HG03565 (cell line): ENCODE measurements around the gene LKAAEAR1.
"Not testable (repeated sequence)": the region's sequence is repeated elsewhere in the genome, so short reads cannot be mapped to it uniquely, and the experiment has no call there.

Source experiments
- ATAC-seq: cut with Tn5 transposase; IDR thresholded peaks from one replicate; pipeline ENCODE4 v1.9.1; 2021; ENCODE audit warnings: mild to moderate bottlenecking, moderate library complexity; ENCODE audit not compliant: unreplicated experiment

LKAAEAR1 gene

DNA sequence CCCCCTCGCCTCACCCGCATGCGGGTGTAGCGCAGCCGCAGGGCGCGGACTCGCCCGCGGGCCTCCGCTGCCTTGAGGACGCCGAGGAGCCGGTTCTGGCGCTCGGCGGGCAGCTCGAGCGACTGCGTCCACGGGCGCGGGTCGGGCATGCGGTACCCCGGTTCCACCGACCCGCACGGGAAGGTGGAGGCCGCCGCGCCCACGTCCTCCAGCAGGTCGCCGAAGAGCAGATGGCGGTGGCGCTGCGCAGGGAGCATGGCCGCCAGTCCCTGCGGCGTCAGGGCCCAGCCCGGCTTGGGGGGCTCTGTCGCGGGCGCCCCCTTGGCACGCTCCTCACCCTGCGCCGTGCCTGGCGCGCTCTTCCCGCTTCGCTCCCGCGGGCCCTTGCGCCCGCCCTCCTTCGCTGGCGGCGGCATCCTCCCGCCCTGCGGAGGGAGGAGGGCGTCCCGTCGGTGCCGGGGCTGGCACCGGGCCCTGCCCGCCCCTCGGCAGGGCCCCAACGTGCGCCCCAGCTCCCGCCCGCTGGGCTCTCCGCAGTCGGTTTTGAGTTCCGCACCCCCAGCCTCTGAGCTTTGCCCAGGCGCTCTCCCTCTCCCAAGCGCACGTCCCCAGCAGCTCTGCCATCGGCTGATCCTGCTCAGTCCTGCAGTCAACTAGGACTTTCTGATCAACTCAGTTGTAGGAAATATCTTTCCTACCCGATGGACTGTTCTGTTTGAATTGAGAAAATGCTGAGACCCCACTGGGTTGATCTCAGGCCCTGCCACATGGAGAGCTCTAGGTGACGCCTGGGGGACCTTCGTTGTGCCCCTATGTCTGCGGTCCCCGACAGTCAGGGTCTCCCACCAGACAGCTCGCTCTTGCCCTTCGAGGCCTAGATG, at the start of gene LKAAEAR1:
Gene LKAAEAR1 (minus strand): TSS at position 595 of the 881 bp plus-strand sequence. CDS start 179 bp downstream, at position 416.
- no peak for ATAC-seq

DNA sequence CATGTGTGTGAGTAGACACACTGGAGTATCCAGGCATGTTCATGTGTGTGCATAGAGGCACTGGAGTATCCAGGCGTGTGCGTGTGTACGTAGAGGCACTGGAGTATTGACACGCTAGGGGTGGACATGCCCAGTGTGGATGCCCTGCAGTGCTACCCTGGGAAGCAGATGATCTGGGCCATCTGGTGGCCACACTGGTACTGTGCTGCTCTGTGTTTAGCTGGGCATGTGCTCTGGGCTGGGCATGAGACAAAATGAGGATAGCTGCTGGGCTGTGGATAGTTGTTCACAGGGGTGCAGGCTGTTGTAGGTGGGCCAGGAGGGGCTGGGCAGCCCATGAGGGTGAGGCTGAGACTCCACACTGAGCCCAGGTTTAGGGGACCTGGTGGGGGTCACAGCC, 47.2 kb upstream of the LKAAEAR1 start:
- ATAC-seq, result no peak

DNA sequence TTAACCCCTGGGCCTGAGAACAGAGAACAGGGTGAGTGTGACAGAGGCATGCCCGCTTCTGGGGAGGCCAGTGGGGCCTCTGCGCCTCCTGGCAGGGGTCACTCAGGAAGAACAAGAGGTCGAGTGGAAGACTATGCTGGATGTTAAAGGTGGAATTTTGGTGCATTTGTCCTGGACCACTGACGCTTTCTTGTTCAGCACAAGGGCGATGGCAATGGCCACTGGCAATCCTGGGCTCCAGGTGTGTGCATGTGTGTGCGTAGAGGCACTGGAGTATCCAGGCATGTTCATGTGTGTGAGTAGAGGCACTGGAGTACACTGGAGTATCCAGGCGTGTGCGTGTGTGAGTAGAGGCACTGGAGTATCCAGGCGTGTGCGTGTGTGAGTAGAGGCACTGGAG, 46.7 kb upstream of the LKAAEAR1 start:
- no peak for ATAC-seq

- ATAC-seq, result no peak
Measured at GRCh38 chr20:64130271-64130670, 46.1 kb upstream of the LKAAEAR1 start.

- no peak for ATAC-seq
Measured at GRCh38 chr20:64129146-64129782, 45.1 kb upstream of the LKAAEAR1 start.

- ATAC-seq, result not testable (repeated sequence)
Measured at GRCh38 chr20:64123517-64123916, 39.3 kb upstream of the LKAAEAR1 start.

DNA sequence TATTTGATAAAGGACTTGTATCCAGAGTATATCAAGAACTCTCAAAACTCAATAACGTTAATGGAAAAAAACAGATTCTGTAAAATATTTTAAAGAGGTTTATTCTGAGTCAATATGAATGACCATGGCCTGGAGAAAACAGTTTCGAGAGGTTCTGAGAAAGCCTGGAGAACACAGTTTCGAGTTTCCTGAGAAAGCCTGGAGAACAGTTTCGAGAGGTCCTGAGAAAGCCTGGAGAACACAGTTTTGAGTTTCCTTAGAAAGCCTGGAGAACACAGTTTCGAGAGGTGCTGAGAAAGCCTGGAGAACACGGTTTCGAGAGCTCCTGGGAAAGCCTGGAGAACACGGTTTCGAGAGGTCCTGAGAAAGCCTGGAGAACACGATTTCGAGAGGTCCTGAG, 38.7 kb upstream of the LKAAEAR1 start:
- not testable (repeated sequence) for ATAC-seq

DNA sequence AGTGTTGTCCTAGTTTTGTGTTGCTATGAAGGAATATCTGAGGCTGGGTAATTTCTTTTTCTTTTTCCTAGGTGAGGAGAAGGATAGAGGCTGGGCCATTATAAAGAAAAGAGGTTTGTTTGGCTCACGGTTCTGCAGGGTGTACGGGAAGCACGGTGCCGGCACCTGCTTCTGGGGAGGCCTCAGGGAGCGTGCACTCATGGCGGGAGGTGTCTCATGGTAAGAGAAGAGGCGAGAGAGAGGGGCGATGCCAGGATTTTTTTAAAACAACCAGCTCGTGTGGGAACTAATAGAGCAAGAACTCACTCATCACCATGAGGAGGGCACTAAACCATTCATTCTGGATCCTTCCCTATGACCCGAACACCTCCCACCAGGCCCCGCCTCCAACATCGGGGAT, 37.4 kb upstream of the LKAAEAR1 start:
- no peak for ATAC-seq

DNA sequence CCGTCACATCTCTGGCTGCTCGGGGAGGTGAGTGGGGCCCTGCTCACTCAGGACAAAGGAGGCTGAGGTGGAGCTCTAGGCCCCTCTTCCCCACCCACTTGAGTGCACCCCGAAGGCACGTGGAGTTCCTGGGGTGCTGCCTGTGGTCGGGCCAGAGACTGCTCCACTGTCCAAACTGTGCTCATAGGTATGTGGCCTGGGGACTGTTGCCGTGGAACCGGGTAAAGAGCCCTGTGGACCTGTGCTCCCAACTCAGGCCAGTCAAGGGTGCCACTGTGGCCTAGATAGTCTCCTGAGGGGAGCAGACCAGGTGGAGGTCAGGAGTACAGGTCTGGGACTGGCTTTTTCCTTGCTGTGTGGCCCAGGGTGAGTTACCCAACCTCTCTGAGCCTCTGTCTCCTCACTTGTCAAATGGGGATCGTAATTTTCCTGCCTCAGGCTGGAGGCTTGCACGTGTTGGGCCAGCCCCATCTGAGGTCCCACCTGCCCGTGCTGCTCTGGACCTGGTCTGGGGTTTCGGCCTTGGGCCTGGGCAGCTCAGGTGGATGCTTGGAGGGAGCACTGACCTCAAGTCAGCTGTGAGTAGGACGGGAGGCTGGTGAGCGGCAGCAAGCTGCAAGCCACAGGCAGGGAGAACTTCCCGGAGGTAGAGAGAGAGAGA, 35.6 kb upstream of the LKAAEAR1 start:
- ATAC-seq, result no peak

DNA sequence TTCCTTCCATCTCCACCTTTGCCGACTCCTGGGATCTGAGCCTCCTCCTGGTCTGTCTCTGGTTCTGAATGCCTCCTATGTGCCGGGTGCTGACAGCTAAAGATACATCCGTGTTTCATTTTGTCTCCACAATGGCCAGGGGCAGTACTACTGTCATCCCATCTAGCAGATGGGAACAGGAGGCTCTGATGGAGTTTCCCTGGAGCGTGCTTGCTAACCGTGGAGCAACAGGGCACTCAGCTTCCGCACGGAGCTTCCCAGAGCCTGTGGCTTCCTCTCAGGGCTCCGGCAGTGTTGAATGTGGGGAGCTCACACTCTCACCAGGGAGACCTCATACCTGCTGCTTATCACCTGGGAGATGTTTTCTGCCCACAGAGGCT, 35.1 kb upstream of the LKAAEAR1 start:
- no peak for ATAC-seq

GRCh38 chr20:64117432-64117777, 33.2 kb upstream of the LKAAEAR1 start:
- not testable (repeated sequence) for ATAC-seq

- no peak for ATAC-seq
Measured at GRCh38 chr20:64116541-64117431, 32.6 kb upstream of the LKAAEAR1 start.

DNA sequence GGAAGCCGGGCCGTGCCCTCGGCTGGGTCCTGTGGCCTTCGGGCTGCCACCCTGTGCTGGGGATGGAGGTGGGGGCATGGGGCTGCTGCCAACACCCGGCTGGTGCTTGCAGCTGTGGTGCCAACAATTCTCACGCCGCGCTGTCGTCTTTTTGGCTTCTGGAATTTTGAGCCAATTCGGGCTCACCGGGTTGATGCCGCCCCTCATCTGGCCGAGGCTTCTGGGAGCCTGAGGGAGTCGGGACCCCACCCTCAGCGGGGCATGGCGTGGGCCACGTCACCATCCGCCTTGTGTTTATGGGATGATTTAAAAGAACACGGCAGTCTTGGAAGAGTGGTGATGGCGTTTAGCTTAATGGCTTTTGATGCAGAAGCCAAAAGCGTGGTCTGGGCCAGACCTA, 31.8 kb upstream of the LKAAEAR1 start:
- no peak for ATAC-seq

GRCh38 chr20:64115171-64115911, 31.1 kb upstream of the LKAAEAR1 start:
- no peak for ATAC-seq

DNA sequence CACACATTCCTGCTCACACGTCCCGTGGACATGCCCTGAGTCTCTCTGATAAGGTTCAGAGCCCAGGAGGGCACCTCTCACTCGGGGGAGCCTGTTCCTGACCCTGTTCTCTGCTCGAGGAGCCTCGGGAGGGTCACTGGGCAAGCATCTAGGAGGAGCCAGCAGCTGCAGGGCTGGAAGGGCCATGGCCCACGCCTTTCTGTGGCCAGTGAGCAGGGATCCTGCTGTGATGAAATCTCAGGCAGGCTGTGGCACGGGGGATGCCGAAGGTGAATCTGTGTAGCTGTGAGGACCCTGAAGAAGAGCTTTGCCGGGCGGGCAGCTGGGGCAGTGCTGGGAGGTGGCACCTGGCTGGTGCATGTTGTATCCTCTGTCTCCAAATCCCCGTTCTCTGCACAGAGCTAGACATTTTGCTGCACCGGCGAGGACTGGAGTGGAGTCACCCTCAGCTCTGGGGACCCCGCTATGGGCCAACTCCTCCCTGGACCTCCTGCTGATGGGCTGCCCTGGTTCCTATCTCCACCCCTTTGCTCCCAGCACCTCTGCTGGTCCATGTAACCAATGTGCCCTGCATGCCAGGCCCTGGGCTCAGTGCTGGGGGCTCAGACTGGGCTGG, 30.3 kb upstream of the LKAAEAR1 start:
- no peak for ATAC-seq

- ATAC-seq, result no peak
Measured at GRCh38 chr20:64113796-64114355, 29.7 kb upstream of the LKAAEAR1 start.

DNA sequence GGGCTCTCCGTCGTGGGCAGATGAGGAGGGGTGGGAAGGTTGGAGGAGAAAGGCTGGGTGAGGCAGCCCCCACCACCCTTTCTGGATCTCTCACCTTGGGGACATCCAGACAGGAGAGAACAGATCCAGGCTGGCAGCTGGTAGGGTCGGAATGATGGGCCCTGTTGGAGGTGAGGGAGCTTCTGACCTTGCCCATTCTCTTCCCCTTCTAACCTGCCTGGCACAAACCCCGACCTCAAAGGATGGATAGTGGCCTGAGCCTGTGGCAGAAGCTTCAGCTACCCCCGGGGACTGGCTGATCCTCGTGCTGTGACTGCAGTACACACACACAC, 29.2 kb upstream of the LKAAEAR1 start:
- no peak for ATAC-seq

- no peak for ATAC-seq
Measured at GRCh38 chr20:64112691-64113443, 28.7 kb upstream of the LKAAEAR1 start.
